HG03103 (cell line): ENCODE data around the gene HPGD.

ENCODE experiments used
- ATAC-seq: cut with Tn5 transposase; IDR thresholded peaks from one replicate; pipeline ENCODE4 v1.9.1; 2021; ENCODE audit warnings: low read depth; ENCODE audit not compliant: unreplicated experiment

Gene HPGD

GRCh38 chr4:174479140-174479539 lies 43.1 kb downstream of the HPGD start:
- ATAC-seq = no peak

DNA sequence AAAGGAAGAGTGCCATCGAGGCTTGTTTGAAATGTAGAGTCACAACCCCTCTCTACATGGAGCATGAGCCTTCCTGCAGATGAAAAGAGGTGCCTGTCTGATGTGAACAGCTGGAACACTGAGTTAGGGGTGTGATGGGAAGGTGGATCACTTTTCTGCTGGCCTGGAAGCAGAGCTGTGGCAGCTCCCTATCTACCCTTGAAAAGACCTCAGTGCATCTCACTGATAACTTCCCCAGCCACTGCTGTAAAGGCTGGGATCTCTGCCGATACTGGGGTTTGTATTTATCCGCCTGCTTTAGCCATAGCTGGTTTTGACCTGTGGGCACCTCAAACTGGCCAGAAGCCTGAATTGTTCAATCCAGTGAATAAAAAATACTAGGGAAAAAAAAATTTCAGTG lies 46.8 kb downstream of the HPGD start:
- ATAC-seq = no peak

- no peak for ATAC-seq
Observed at GRCh38 chr4:174474457-174475075, 47.7 kb downstream of the HPGD start.

- ATAC-seq = no peak
Observed at GRCh38 chr4:174467107-174467506, 55.2 kb downstream of the HPGD start.

DNA sequence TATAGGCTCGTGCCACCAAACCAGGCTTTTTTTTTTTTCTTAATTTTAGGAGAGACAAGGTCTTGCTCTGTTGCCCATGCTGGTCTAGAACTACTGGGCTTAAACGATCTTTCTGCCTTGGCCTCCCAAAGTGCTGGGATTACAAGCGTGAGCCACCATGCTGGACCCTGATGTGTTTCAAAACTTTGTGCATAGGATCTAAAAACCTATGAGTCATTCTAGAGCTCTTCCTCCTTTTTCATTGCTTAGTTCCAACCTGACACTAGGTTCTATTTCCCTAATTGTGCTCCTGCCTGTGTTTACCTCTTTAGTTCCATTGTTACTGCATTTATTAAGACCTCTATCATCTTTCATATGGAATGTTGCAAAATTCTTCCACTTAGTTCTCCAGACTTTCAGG lies 57.3 kb downstream of the HPGD start:
- no peak for ATAC-seq

GRCh38 chr4:174461466-174462106 lies 60.7 kb downstream of the HPGD start:
- no peak for ATAC-seq

DNA sequence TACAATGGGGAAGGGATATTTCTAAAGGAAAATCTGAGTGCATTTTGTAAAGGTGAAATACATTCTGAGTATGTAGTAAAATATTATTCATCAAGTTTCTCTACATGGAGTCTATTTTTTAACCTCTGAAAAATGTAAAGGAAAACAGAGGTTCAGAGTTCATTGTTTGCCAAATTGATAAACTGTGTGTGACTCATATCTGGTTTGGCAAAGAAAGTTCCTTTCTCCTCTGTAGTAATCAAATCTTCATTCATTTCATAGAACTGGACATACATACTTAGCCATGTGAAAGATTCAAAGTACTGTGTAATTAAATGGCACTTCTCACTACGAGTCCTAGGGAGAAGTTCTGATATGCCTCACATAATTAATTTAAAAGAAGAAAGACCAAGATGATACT lies 61.6 kb downstream of the HPGD start:
- ATAC-seq = no peak

- no peak for ATAC-seq
Observed at GRCh38 chr4:174457468-174457867, 64.8 kb downstream of the HPGD start.

DNA sequence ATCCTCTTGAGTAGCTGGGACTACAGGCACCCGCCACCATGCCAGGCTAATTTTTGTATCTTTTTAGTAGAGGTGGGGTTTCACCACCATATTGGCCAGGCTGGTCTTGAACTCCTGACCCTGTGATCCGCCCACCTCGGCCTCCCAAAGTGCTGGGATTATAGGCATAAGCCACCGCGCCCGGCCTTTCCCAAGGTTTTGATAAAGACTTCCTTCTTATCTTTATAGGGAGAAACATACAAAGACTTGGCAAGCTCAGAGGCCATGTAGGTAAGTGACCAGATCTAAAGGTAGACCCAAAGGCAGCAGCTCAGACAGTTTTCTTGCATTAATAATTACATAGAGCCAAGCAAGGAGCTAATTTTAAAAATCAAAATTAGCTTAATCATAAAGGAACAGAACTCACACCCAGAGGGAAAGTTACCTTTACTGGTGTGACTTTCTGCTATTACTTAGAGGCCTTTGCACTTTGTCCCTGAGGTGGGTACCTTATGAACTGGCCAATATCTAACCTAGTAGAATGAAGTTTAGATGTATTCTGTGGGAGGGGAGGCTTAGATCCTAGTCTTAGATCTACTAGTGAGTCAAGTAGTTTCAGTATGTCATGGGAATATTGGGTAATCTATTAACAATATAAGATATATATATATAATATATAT lies 67.3 kb downstream of the HPGD start:
- ATAC-seq = no peak

- no peak for ATAC-seq
Observed at GRCh38 chr4:174451718-174452296, 70.5 kb downstream of the HPGD start.

- no peak for ATAC-seq
Observed at GRCh38 chr4:174450786-174451125, 71.5 kb downstream of the HPGD start.

GRCh38 chr4:174449944-174450785 lies 72.1 kb downstream of the HPGD start:
- ATAC-seq = no peak

- no peak for ATAC-seq
Observed at GRCh38 chr4:174449152-174449551, 73.1 kb downstream of the HPGD start.

GRCh38 chr4:174444390-174444789 lies 77.9 kb downstream of the HPGD start:
- no peak for ATAC-seq
